Neural progenitor cell (in vitro differentiated cells): ENCODE results near the gene TRAPPC3. TPM values are rescaled to one million over a fixed set of nuclear protein-coding genes. Genes with fewer than 3 reads are reported as not detected.
A peak's percentile ranks its signal among the peaks of the same experiment; 100 is the strongest.

Source experiments
- DNase-seq: peaks from one replicate; pipeline ENCODE4 v3.0.0-alpha.2; 2016; ENCODE audit warnings: low spot score
- H2AFZ ChIP-seq: fragments of 200-600 bp; sonication (generic); replicated peaks from 2 replicates; pipeline ENCODE4 v1.6.1; 2016; ENCODE audit warnings: antibody characterized with exemption
- H3F3A ChIP-seq: fragments of 200-600 bp; sonication (generic); 2 replicates; pipeline ENCODE4 v1.6.1; 2016; ENCODE audit warnings: antibody characterized with exemption, low read depth
- H3K27ac ChIP-seq: fragments of 200-600 bp; sonication (generic); 2 replicates; pipeline ENCODE4 v1.5.1; 2016; ENCODE audit warnings: mild to moderate bottlenecking
- H3K27me3 ChIP-seq: fragments of 200-600 bp; sonication (generic); 2 replicates; pipeline ENCODE4 v1.6.1; 2016; ENCODE audit warnings: mild to moderate bottlenecking, moderate library complexity
- H3K36me3 ChIP-seq: fragments of 200-600 bp; sonication (generic); 2 replicates; pipeline ENCODE4 v1.5.1; 2016
- H3K4me1 ChIP-seq: fragments of 200-600 bp; sonication (generic); 2 replicates; pipeline ENCODE4 v1.6.1; 2016; ENCODE audit warnings: mixed run types
- H3K4me2 ChIP-seq: fragments of 200-600 bp; sonication (generic); 2 replicates; pipeline ENCODE4 v1.6.1; 2016
- H3K4me3 ChIP-seq: fragments of 200-600 bp; sonication (generic); 2 replicates; pipeline ENCODE4 v1.5.1; 2016
- H3K79me2 ChIP-seq: fragments of 200-600 bp; sonication (generic); 2 replicates; pipeline ENCODE4 v1.6.1; 2016; ENCODE audit warnings: low read depth
- H3K9ac ChIP-seq: fragments of 200-600 bp; sonication (generic); 2 replicates; pipeline ENCODE4 v1.6.1; 2016
- H3K9me3 ChIP-seq: fragments of 200-600 bp; sonication (generic); 2 replicates; pipeline ENCODE4 v1.5.1; 2016; ENCODE audit warnings: low read depth
- H4K20me1 ChIP-seq: fragments of 200-600 bp; sonication (generic); 2 replicates; pipeline ENCODE4 v1.6.1; 2016; ENCODE audit warnings: low read depth
- H3K27ac Mint-ChIP-seq: 3 replicates; pipeline ENCODE4 v1.8.0; 2021; ENCODE audit warnings: mixed read lengths
- H3K27me3 Mint-ChIP-seq: 2 replicates; pipeline ENCODE4 v1.8.0; 2022; ENCODE audit warnings: low read depth, mild to moderate bottlenecking, inconsistent platforms, moderate library complexity, mixed read lengths; ENCODE audit not compliant: insufficient read depth
- H3K36me3 Mint-ChIP-seq: 3 replicates; pipeline ENCODE4 v1.8.0; 2021; ENCODE audit warnings: mixed read lengths
- H3K4me1 Mint-ChIP-seq: 3 replicates; pipeline ENCODE4 v1.8.0; 2021; ENCODE audit warnings: mixed read lengths
- H3K4me3 Mint-ChIP-seq: 3 replicates; pipeline ENCODE4 v1.8.0; 2021; ENCODE audit warnings: mild to moderate bottlenecking, moderate library complexity, mixed read lengths
- H3K9me3 Mint-ChIP-seq: 3 replicates; pipeline ENCODE4 v1.8.0; 2020; ENCODE audit warnings: mixed read lengths
- EZH2 ChIP-seq: fragments of 200-600 bp; sonication (generic); IDR thresholded peaks from 2 replicates; pipeline ENCODE4 v1.6.1; 2017; ENCODE audit warnings: antibody characterized with exemption, mild to moderate bottlenecking, moderate library complexity
- EZH2phosphoT487 ChIP-seq: fragments of 200-600 bp; sonication (generic); IDR thresholded peaks from 2 replicates; pipeline ENCODE4 v1.6.1; 2017; ENCODE audit warnings: antibody characterized with exemption
- total RNA-seq: library from RNA; depleted of rRNA; stranded (reverse); fragments of >200 nt; gene quantifications from 2 replicates; pipeline ENCODE4 v1.2.3, GENCODE V29; 2015; ENCODE audit warnings: low replicate concordance
- TF ChIP-seq, protein P1 (sequence below): fragments of 200-600 bp; sonication (generic); IDR thresholded peaks from 2 replicates; pipeline ENCODE4 v1.5.1; 2017; ENCODE audit warnings: antibody characterized with exemption, mild to moderate bottlenecking

TRAPPC3 gene
- total RNA-seq, 1 donor from 2014 or later: 44.9 TPM

GRCh38 chr1:36128126-36128904 lies 21.0 kb downstream of the TRAPPC3 start:
- H3K9ac ChIP-seq: no peak overlapping the region

GRCh38 chr1:36126797-36127500 lies 22.3 kb downstream of the TRAPPC3 start:
- Histone ChIP-seq H3K27me3 (peaks cover 50% of the 10 kb centered on the region), H3F3A (no peaks in the 10 kb centered on the region), H3K9me3 (no peaks in the 10 kb centered on the region), H3K9ac (no peak overlapping the region), H3K4me3 (no peak overlapping the region), H3K4me2 (no peak overlapping the region), H4K20me1 (peaks cover 14% of the 10 kb centered on the region), H3K4me1 (peaks cover 3% of the 10 kb centered on the region), H3K27ac (no peak overlapping the region), H3K79me2 (no peaks in the 10 kb centered on the region), H2AFZ (no peak overlapping the region), H3K36me3 (no peaks in the 10 kb centered on the region)
- peaks cover 2% of the 10 kb centered on the region for H3K9me3 Mint-ChIP-seq
- H3K4me1 Mint-ChIP-seq: peaks cover 27% of the 10 kb centered on the region
- H3K27me3 Mint-ChIP-seq: peaks cover 36% of the 10 kb centered on the region
- DNase-seq: no peak
- H3K27ac Mint-ChIP-seq: no peak overlapping the region
- H3K4me3 Mint-ChIP-seq: no peak overlapping the region
- peaks cover 2% of the 10 kb centered on the region for H3K36me3 Mint-ChIP-seq
- no peak for TF ChIP-seq EZH2
- TF ChIP-seq, protein P1, sequence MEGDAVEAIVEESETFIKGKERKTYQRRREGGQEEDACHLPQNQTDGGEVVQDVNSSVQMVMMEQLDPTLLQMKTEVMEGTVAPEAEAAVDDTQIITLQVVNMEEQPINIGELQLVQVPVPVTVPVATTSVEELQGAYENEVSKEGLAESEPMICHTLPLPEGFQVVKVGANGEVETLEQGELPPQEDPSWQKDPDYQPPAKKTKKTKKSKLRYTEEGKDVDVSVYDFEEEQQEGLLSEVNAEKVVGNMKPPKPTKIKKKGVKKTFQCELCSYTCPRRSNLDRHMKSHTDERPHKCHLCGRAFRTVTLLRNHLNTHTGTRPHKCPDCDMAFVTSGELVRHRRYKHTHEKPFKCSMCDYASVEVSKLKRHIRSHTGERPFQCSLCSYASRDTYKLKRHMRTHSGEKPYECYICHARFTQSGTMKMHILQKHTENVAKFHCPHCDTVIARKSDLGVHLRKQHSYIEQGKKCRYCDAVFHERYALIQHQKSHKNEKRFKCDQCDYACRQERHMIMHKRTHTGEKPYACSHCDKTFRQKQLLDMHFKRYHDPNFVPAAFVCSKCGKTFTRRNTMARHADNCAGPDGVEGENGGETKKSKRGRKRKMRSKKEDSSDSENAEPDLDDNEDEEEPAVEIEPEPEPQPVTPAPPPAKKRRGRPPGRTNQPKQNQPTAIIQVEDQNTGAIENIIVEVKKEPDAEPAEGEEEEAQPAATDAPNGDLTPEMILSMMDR: no peak
- no peak for TF ChIP-seq EZH2phosphoT487

More at GRCh38 chr1:36128126-36128904, 21.0 kb downstream of the TRAPPC3 start:
- H3F3A ChIP-seq: no peaks in the 10 kb centered on the region
- no peak overlapping the region for H3K4me3 ChIP-seq
- H3K9me3 ChIP-seq: no peaks in the 10 kb centered on the region
- H3K27ac Mint-ChIP-seq: no peak overlapping the region
- no peaks in the 10 kb centered on the region for H3K36me3 ChIP-seq
- H3K27me3 ChIP-seq: peaks cover 37% of the 10 kb centered on the region
- H3K27ac ChIP-seq: no peak overlapping the region
- H3K36me3 Mint-ChIP-seq: peaks cover 2% of the 10 kb centered on the region
- H3K27me3 Mint-ChIP-seq: peaks cover 25% of the 10 kb centered on the region
- H3K4me1 Mint-ChIP-seq: peaks cover 18% of the 10 kb centered on the region
- H3K4me2 ChIP-seq: no peak overlapping the region
- no peak for DNase-seq
- TF ChIP-seq EZH2 (no peak), EZH2phosphoT487 (no peak)
- TF ChIP-seq, protein P1: no peak
- no peaks in the 10 kb centered on the region for H3K79me2 ChIP-seq
- H4K20me1 ChIP-seq: peaks cover 14% of the 10 kb centered on the region
- peaks cover 3% of the 10 kb centered on the region for H3K4me1 ChIP-seq
- H3K4me3 Mint-ChIP-seq: no peak overlapping the region
- peaks cover 2% of the 10 kb centered on the region for H3K9me3 Mint-ChIP-seq
- no peak overlapping the region for H2AFZ ChIP-seq

- no peak overlapping the region for H3K27ac ChIP-seq
- peaks cover 2% of the 10 kb centered on the region for H3K9me3 Mint-ChIP-seq
- peaks cover 3% of the 10 kb centered on the region for H3K4me1 ChIP-seq
- peaks cover 27% of the 10 kb centered on the region for H3K4me1 Mint-ChIP-seq
- no peaks in the 10 kb centered on the region for H3F3A ChIP-seq
- H3K36me3 Mint-ChIP-seq: peaks cover 2% of the 10 kb centered on the region
- no peaks in the 10 kb centered on the region for H3K79me2 ChIP-seq
- no peak overlapping the region for H3K27ac Mint-ChIP-seq
- H3K9me3 ChIP-seq: no peaks in the 10 kb centered on the region
- H2AFZ ChIP-seq: no peak overlapping the region
- H4K20me1 ChIP-seq: peaks cover 14% of the 10 kb centered on the region
- H3K36me3 ChIP-seq: no peaks in the 10 kb centered on the region
- H3K4me3 Mint-ChIP-seq: peak overlapping the region; percentile 71
- peaks cover 57% of the 10 kb centered on the region for H3K27me3 ChIP-seq
- DNase-seq: no peak
- peaks cover 40% of the 10 kb centered on the region for H3K27me3 Mint-ChIP-seq
- H3K4me2 ChIP-seq: no peak overlapping the region
- H3K9ac ChIP-seq: no peak overlapping the region
- TF ChIP-seq EZH2phosphoT487: no peak
- no peak overlapping the region for H3K4me3 ChIP-seq
Measured at GRCh38 chr1:36126005-36126716, 23.1 kb downstream of the TRAPPC3 start.
